ENCODE results near the gene FAM168B.

The FAM168B gene

GRCh38 chr2:131030478-131030971, 62.7 kb downstream of the FAM168B start:
- WGBS, 2 experiments (ENCODE audit: insufficient coverage in 2 of 2), result 88 to 89% methylated on average over 11 to 12 of the region's 13 CpGs
- Histone ChIP-seq H3K9me3 (ENCODE audit: control insufficient read depth, low read length) (peaks cover 5% of the 10 kb centered on the region), H3K4me3 (ENCODE audit: extremely low read depth, insufficient read depth, low read length, poor library complexity, severe bottlenecking) (no peak overlapping the region), H3K36me3 (ENCODE audit: control insufficient read depth, insufficient read depth, low read length) (no peaks in the 10 kb centered on the region), H3K27ac (ENCODE audit: low read depth, low read length, severe bottlenecking) (no peak overlapping the region), H3K4me1 (ENCODE audit: control insufficient read depth, insufficient read depth, low read length, poor library complexity, severe bottlenecking) (peaks cover 7% of the 10 kb centered on the region)

GRCh38 chr2:131029812-131030211, 63.4 kb downstream of the FAM168B start:
- no peaks in the 10 kb centered on the region for H3K36me3 ChIP-seq (ENCODE audit: control insufficient read depth, insufficient read depth, low read length)
- H3K4me1 ChIP-seq (ENCODE audit: control insufficient read depth, insufficient read depth, low read length, poor library complexity, severe bottlenecking), result peaks cover 7% of the 10 kb centered on the region
- 74 to 79% methylated on average over 6 of the region's 8 CpGs for WGBS, 2 experiments (ENCODE audit: insufficient coverage in 2 of 2)
- H3K27ac ChIP-seq (ENCODE audit: low read depth, low read length, severe bottlenecking), result no peak overlapping the region
- H3K4me3 ChIP-seq (ENCODE audit: extremely low read depth, insufficient read depth, low read length, poor library complexity, severe bottlenecking), result no peak overlapping the region
- peaks cover 5% of the 10 kb centered on the region for H3K9me3 ChIP-seq (ENCODE audit: control insufficient read depth, low read length)

GRCh38 chr2:131027566-131028528, 65.4 kb downstream of the FAM168B start:
- no peak overlapping the region for H3K4me3 ChIP-seq (ENCODE audit: extremely low read depth, insufficient read depth, low read length, poor library complexity, severe bottlenecking)
- no peaks in the 10 kb centered on the region for H3K36me3 ChIP-seq (ENCODE audit: control insufficient read depth, insufficient read depth, low read length)

GRCh38 chr2:131026919-131027318, 66.3 kb downstream of the FAM168B start:
- no peak overlapping the region for H3K4me3 ChIP-seq (ENCODE audit: extremely low read depth, insufficient read depth, low read length, poor library complexity, severe bottlenecking)
- H3K36me3 ChIP-seq (ENCODE audit: control insufficient read depth, insufficient read depth, low read length), result no peaks in the 10 kb centered on the region
- H3K27ac ChIP-seq (ENCODE audit: low read depth, low read length, severe bottlenecking), result no peak overlapping the region
- H3K9me3 ChIP-seq (ENCODE audit: control insufficient read depth, low read length), result peaks cover 5% of the 10 kb centered on the region
- WGBS, 2 experiments (ENCODE audit: insufficient coverage in 2 of 2), result 75 to 80% methylated on average over 2 of the region's 5 CpGs
- no peaks in the 10 kb centered on the region for H3K4me1 ChIP-seq (ENCODE audit: control insufficient read depth, insufficient read depth, low read length, poor library complexity, severe bottlenecking)

More at GRCh38 chr2:131027566-131028528, 65.4 kb downstream of the FAM168B start:
- Histone ChIP-seq H3K27ac (ENCODE audit: low read depth, low read length, severe bottlenecking) (no peak overlapping the region), H3K4me1 (ENCODE audit: control insufficient read depth, insufficient read depth, low read length, poor library complexity, severe bottlenecking) (no peaks in the 10 kb centered on the region), H3K9me3 (ENCODE audit: control insufficient read depth, low read length) (peaks cover 5% of the 10 kb centered on the region)
- 80 to 89% methylated on average over 9 to 11 of the region's 12 CpGs for WGBS, 2 experiments (ENCODE audit: insufficient coverage in 2 of 2)

- Histone ChIP-seq H3K9me3 (ENCODE audit: control insufficient read depth, low read length) (peaks cover 5% of the 10 kb centered on the region), H3K4me3 (ENCODE audit: extremely low read depth, insufficient read depth, low read length, poor library complexity, severe bottlenecking) (no peak overlapping the region), H3K4me1 (ENCODE audit: control insufficient read depth, insufficient read depth, low read length, poor library complexity, severe bottlenecking) (no peaks in the 10 kb centered on the region), H3K27ac (ENCODE audit: low read depth, low read length, severe bottlenecking) (no peak overlapping the region), H3K36me3 (ENCODE audit: control insufficient read depth, insufficient read depth, low read length) (no peaks in the 10 kb centered on the region)
- WGBS, 2 experiments (ENCODE audit: insufficient coverage in 2 of 2), result no CpG with 5 or more reads among the region's 1 CpG
These were observed 69.5 kb downstream of the FAM168B start for GRCh38 chr2:131023758-131024157.

- WGBS, 2 experiments (ENCODE audit: insufficient coverage in 2 of 2), result no CpG with 5 or more reads among the region's 1 CpG
- H3K36me3 ChIP-seq (ENCODE audit: control insufficient read depth, insufficient read depth, low read length), result no peaks in the 10 kb centered on the region
These were observed 70.5 kb downstream of the FAM168B start for GRCh38 chr2:131022731-131023130.

GRCh38 chr2:131016826-131017741, 76.2 kb downstream of the FAM168B start:
- Histone ChIP-seq H3K9me3 (ENCODE audit: control insufficient read depth, low read length) (no peaks in the 10 kb centered on the region), H3K4me3 (ENCODE audit: extremely low read depth, insufficient read depth, low read length, poor library complexity, severe bottlenecking) (no peak overlapping the region), H3K36me3 (ENCODE audit: control insufficient read depth, insufficient read depth, low read length) (no peaks in the 10 kb centered on the region), H3K27ac (ENCODE audit: low read depth, low read length, severe bottlenecking) (no peak overlapping the region), H3K4me1 (ENCODE audit: control insufficient read depth, insufficient read depth, low read length, poor library complexity, severe bottlenecking) (no peaks in the 10 kb centered on the region)
- 72 to 93% methylated on average over 3 to 4 of the region's 8 CpGs for WGBS, 2 experiments (ENCODE audit: insufficient coverage in 2 of 2)

More at GRCh38 chr2:131022731-131023130, 70.5 kb downstream of the FAM168B start:
- Histone ChIP-seq H3K4me3 (ENCODE audit: extremely low read depth, insufficient read depth, low read length, poor library complexity, severe bottlenecking) (no peak overlapping the region), H3K9me3 (ENCODE audit: control insufficient read depth, low read length) (peaks cover under 1% of the 10 kb centered on the region), H3K4me1 (ENCODE audit: control insufficient read depth, insufficient read depth, low read length, poor library complexity, severe bottlenecking) (no peaks in the 10 kb centered on the region), H3K27ac (ENCODE audit: low read depth, low read length, severe bottlenecking) (no peak overlapping the region)

GRCh38 chr2:131015764-131016163, 77.5 kb downstream of the FAM168B start:
- H3K9me3 ChIP-seq (ENCODE audit: control insufficient read depth, low read length), result no peaks in the 10 kb centered on the region
- H3K4me1 ChIP-seq (ENCODE audit: control insufficient read depth, insufficient read depth, low read length, poor library complexity, severe bottlenecking), result no peaks in the 10 kb centered on the region
- no peaks in the 10 kb centered on the region for H3K36me3 ChIP-seq (ENCODE audit: control insufficient read depth, insufficient read depth, low read length)
- 94 to 96% methylated on average over 5 to 11 of the region's 11 CpGs for WGBS, 2 experiments (ENCODE audit: insufficient coverage in 2 of 2)
- H3K27ac ChIP-seq (ENCODE audit: low read depth, low read length, severe bottlenecking), result no peak overlapping the region
- H3K4me3 ChIP-seq (ENCODE audit: extremely low read depth, insufficient read depth, low read length, poor library complexity, severe bottlenecking), result no peak overlapping the region

- H3K4me3 ChIP-seq (ENCODE audit: extremely low read depth, insufficient read depth, low read length, poor library complexity, severe bottlenecking), result no peak overlapping the region
- H3K9me3 ChIP-seq (ENCODE audit: control insufficient read depth, low read length), result no peaks in the 10 kb centered on the region
- H3K27ac ChIP-seq (ENCODE audit: low read depth, low read length, severe bottlenecking), result no peak overlapping the region
- H3K4me1 ChIP-seq (ENCODE audit: control insufficient read depth, insufficient read depth, low read length, poor library complexity, severe bottlenecking), result no peaks in the 10 kb centered on the region
- no peaks in the 10 kb centered on the region for H3K36me3 ChIP-seq (ENCODE audit: control insufficient read depth, insufficient read depth, low read length)
These were observed 79.1 kb downstream of the FAM168B start for GRCh38 chr2:131014141-131014540.

- WGBS, 2 experiments (ENCODE audit: insufficient coverage in 2 of 2), result 64 to 82% methylated on average over 6 to 7 of the region's 7 CpGs
- H3K36me3 ChIP-seq (ENCODE audit: control insufficient read depth, insufficient read depth, low read length), result no peaks in the 10 kb centered on the region
- no peaks in the 10 kb centered on the region for H3K4me1 ChIP-seq (ENCODE audit: control insufficient read depth, insufficient read depth, low read length, poor library complexity, severe bottlenecking)
- H3K27ac ChIP-seq (ENCODE audit: low read depth, low read length, severe bottlenecking), result no peak overlapping the region
- no peak overlapping the region for H3K4me3 ChIP-seq (ENCODE audit: extremely low read depth, insufficient read depth, low read length, poor library complexity, severe bottlenecking)
- no peaks in the 10 kb centered on the region for H3K9me3 ChIP-seq (ENCODE audit: control insufficient read depth, low read length)
These were observed 81.8 kb downstream of the FAM168B start for GRCh38 chr2:131011486-131011885.

All from mesodermal cell (in vitro differentiated cells).